ENCODE data around the gene LENG9. TPM values are rescaled to one million over a fixed set of nuclear protein-coding genes. Genes with fewer than 3 reads are reported as not detected.
"Not testable (repeated sequence)": the region's sequence is repeated elsewhere in the genome, so short reads cannot be mapped to it uniquely, and the experiment has no call there.

The LENG9 gene
- total RNA-seq, 4 donors from 2014 or later, result 5.4 to 9.3 (median 8.1) TPM

DNA sequence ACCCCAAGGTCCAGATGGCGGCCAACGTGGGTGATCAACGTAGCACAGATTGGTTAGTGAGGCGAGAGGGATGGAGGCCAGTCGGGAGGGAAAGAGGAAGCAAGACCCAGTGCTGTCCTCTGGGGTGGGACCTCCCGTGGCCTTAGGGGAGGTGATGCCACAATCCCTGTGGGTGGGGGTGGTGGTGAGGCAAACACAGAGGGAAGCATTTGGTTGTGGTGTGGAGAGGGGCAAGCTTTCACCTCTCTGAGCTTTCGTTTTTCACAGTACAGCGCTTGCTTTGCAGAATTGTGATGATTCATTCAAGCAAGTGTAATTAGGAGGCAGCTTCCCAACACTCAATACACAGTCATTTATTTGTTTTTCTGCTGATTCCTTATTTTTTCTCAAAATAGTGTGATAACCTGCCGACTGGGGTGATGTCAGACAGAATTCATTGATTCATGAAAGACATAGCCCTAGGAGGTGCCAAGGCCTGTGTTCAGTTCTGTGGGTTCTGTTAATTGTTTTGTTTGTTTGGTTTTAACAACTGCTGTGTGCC lies 12.2 kb downstream of the LENG9 start:
- DNase-seq (ENCODE audit: extremely low spot score), result no peak
- WGBS, result 65% methylated on average over 9 of the region's 9 CpGs
- Histone ChIP-seq H3K9me3 (no peaks in the 10 kb centered on the region), H3K36me3 (peaks cover 47 to 60% (median 56%) of the 10 kb centered on the region in 4 donors), H3K4me1 (peaks cover 36 to 64% (median 56%) of the 10 kb centered on the region in 4 donors), H3K4me3 (peak overlapping the region in 1 of 4 donors; percentile 85), H3K27ac (replicated peaks in 1 of 4) (peak overlapping the region in 1 of 4 donors; percentile 96), H3K27me3 (no peaks in the 10 kb centered on the region)
- intact Hi-C loops (cut with DNase I), result no loop called here
- no peak for TF ChIP-seq EP300 (IDR thresholded peaks at IDR 0.05)
- TF ChIP-seq, protein P1, sequence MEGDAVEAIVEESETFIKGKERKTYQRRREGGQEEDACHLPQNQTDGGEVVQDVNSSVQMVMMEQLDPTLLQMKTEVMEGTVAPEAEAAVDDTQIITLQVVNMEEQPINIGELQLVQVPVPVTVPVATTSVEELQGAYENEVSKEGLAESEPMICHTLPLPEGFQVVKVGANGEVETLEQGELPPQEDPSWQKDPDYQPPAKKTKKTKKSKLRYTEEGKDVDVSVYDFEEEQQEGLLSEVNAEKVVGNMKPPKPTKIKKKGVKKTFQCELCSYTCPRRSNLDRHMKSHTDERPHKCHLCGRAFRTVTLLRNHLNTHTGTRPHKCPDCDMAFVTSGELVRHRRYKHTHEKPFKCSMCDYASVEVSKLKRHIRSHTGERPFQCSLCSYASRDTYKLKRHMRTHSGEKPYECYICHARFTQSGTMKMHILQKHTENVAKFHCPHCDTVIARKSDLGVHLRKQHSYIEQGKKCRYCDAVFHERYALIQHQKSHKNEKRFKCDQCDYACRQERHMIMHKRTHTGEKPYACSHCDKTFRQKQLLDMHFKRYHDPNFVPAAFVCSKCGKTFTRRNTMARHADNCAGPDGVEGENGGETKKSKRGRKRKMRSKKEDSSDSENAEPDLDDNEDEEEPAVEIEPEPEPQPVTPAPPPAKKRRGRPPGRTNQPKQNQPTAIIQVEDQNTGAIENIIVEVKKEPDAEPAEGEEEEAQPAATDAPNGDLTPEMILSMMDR (IDR thresholded peaks at IDR 0.05), result no peak
- no peak for TF ChIP-seq POLR2A (IDR thresholded peaks at IDR 0.05; ENCODE audit: low read depth)
- TF ChIP-seq POLR2AphosphoS5 (IDR thresholded peaks at IDR 0.05), result no peak

DNA sequence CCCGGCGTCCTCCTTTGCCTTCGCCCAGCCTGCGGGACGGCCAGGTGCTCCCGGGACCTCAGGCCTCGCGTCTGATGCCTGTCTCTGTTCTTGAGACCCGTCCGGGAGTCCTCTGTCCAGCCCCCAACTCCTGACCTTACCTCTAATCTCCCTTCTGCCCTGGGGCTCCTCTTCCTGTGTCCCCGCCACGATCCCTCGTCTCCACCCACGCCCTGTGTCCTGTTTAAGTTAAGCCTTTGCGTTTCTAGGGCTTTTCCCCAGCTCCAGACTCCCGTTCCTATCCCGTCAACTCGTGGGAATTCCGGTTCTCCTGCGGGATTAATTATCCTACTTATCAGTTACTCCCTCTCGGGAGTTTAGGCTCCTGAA lies 13.9 kb downstream of the LENG9 start:
- peaks cover 36 to 70% (median 62%) of the 10 kb centered on the region in 4 donors for H3K4me1 ChIP-seq
- no peaks in the 10 kb centered on the region for H3K27me3 ChIP-seq
- H3K36me3 ChIP-seq, result peaks cover 34 to 60% (median 51%) of the 10 kb centered on the region in 4 donors
- WGBS, result under 1% methylated on average over 21 of the region's 21 CpGs
- H3K9me3 ChIP-seq, result no peaks in the 10 kb centered on the region
- peak overlapping the region; percentile 84 to 96 (median 88) for H3K4me3 ChIP-seq
- H3K27ac ChIP-seq (replicated peaks in 1 of 4), result peak overlapping the region; percentile 93 to 99 (median 96)
- TF ChIP-seq EP300 (IDR thresholded peaks at IDR 0.05) (no peak), POLR2A (IDR thresholded peaks at IDR 0.05; ENCODE audit: low read depth) (no peak), POLR2AphosphoS5 (IDR thresholded peaks at IDR 0.05) (no peak)
- TF ChIP-seq, protein P1 (IDR thresholded peaks at IDR 0.05), result no peak
- no peak for DNase-seq (ENCODE audit: extremely low spot score)
- intact Hi-C loops (cut with DNase I), result no loop called here

DNA sequence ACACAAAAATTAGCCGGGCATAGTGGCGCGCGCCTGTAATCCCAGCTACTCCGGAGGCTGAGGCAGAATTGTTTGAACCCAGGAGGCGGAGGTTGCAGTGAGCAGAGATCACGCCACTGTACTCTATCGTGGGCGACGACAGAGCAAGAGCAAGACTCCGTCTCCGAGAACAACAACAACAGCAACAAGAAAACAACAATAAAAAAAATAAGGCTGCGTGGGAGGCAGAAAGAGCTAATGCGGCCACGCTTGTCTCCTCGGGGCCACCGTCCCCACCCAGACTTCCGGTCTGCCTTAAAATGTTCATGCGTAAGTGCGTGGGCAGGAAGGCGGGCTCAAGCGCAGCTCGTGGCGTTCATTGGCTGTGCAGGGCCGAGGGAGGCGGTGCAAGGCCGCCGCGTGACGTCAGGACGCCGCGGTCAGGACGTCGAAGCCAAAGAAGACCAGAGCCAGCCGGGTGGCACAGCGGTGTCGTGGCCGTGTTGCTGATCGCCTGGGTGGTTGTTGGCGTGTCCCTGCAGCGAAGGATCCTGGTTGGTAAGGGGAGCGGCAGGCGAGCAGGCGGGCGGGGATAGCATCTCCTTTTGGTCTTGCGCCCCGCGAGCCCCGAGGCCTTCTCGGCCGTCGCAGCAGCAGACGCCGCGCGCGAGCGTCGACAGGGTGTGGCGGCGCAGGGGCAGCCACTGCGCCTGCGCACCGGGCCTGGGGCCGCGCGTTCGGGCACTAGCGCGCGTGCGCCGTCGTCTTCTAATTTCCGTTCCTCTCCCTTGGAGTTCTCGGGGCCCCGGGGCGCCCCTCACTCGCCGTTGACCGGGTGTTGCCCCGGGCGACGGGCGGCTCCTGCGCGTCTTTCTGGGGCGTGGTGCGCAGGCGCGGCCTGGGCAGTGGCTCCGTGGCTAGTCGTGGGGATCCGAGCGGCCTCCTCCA lies 14.5 kb downstream of the LENG9 start, which contains the start of gene LENG8:
LENG8 (plus strand) TSS at position 426 of the 927 bp plus-strand sequence. CDS start 2,146 bp downstream, outside the sequence.
- intact Hi-C loops (cut with DNase I), result no loop called here
- WGBS, result under 1% methylated on average over 36 of the region's 96 CpGs
- TF ChIP-seq EP300 (IDR thresholded peaks at IDR 0.05) (no peak), POLR2AphosphoS5 (IDR thresholded peaks at IDR 0.05) (peak; percentile 99 to 100), POLR2A (IDR thresholded peaks at IDR 0.05; ENCODE audit: low read depth) (peak; percentile 96)
- TF ChIP-seq, protein P1 (IDR thresholded peaks at IDR 0.05), result no peak
- no peaks in the 10 kb centered on the region for H3K9me3 ChIP-seq
- H3K4me1 ChIP-seq, result peaks cover 36 to 70% (median 59%) of the 10 kb centered on the region in 4 donors
- DNase-seq (ENCODE audit: extremely low spot score), result peak; percentile 99
- H3K4me3 ChIP-seq, result peak within 1 kb of the TSS; percentile 84 to 96 (median 88)
- peaks cover 27 to 60% (median 49%) of the 10 kb centered on the region in 4 donors for H3K36me3 ChIP-seq
- peak within 1 kb of the TSS; percentile 93 to 99 (median 96) for H3K27ac ChIP-seq (replicated peaks in 1 of 4)
- no peaks in the 10 kb centered on the region for H3K27me3 ChIP-seq

DNA sequence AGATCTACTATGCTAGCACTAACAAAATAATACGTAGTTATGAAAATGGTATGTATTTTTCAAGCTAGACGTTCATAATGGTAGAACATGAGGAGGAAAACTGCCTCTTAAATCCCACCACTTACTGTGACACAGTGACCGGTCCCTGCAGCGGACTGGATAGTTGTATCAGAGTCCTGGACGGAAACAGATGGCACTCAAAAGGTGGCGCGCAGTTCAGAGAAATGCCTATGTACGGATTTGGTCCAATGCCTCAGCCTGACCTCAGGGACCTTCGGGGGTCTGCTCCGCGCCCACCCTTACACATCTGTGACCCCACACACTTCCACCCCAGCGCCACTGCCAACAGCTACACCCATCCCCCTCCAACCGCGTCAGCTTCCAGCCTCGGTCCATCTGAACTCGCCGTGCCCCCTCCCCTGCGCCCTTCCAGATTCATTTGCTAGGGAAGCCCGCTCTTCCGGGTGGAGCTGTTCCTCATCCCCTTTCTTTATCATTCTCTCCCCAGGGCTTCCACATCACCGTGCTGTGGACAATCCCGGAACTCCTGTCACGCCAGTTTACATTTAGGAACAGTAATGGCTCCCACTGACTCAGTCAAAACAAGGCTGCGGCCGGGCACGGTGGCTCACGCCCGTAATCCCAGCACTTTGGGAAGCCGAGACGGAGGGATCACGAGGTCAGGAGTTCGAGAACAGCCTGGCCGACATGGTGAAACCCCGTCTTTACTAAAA lies 15.4 kb downstream of the LENG9 start:
- DNase-seq (ENCODE audit: extremely low spot score), result no peak
- Histone ChIP-seq H3K36me3 (peaks cover 19 to 56% (median 44%) of the 10 kb centered on the region in 4 donors), H3K27ac (replicated peaks in 1 of 4) (peak overlapping the region; percentile 93 to 99 (median 96)), H3K27me3 (no peaks in the 10 kb centered on the region), H3K4me3 (peak overlapping the region; percentile 84 to 96 (median 88)), H3K9me3 (no peaks in the 10 kb centered on the region), H3K4me1 (peaks cover 36 to 62% (median 56%) of the 10 kb centered on the region in 4 donors)
- intact Hi-C loops (cut with DNase I), result no loop called here
- WGBS, result under 1% methylated on average over 27 of the region's 34 CpGs
- TF ChIP-seq POLR2AphosphoS5 (IDR thresholded peaks at IDR 0.05) (peak in 1 of 2 donors; percentile 47), EP300 (IDR thresholded peaks at IDR 0.05) (no peak)
- TF ChIP-seq, protein P1 (IDR thresholded peaks at IDR 0.05), result peak in 1 of 3 experiments; percentile 10

DNA sequence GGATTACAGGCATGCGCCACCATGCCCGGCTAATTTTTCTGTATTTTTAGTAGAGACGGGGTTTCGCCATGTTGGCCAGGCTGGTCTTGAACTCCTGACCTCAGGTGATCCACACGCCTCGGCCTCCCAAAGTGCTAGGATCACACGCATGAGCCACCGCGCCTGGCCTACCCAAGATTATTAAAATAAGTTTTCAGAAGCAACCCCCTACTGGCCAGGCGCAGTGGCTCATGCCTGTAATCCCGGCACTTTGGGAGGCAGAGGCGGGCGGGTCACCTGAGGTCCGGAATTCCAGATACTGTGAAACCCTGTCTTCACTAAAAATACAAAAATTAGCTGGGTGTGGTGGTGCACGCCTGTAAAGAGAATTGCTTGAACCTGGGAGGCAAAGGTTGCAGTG lies 17.2 kb downstream of the LENG9 start:
- H3K36me3 ChIP-seq, result peaks cover 4 to 56% (median 30%) of the 10 kb centered on the region in 4 donors
- WGBS, result 90% methylated on average over 15 of the region's 15 CpGs
- H3K27me3 ChIP-seq; intact Hi-C loops (cut with DNase I); H3K9me3 ChIP-seq; H3K27ac ChIP-seq (replicated peaks in 1 of 4); H3K4me3 ChIP-seq; DNase-seq (ENCODE audit: extremely low spot score): not testable (repeated sequence)
- peaks cover 28 to 44% (median 40%) of the 10 kb centered on the region in 4 donors for H3K4me1 ChIP-seq

All from esophagus muscularis mucosa (tissue), 4 donors.